ENCODE data around the gene UHRF2.
A peak's percentile ranks its signal among the peaks of the same experiment; 100 is the strongest.

DNA sequence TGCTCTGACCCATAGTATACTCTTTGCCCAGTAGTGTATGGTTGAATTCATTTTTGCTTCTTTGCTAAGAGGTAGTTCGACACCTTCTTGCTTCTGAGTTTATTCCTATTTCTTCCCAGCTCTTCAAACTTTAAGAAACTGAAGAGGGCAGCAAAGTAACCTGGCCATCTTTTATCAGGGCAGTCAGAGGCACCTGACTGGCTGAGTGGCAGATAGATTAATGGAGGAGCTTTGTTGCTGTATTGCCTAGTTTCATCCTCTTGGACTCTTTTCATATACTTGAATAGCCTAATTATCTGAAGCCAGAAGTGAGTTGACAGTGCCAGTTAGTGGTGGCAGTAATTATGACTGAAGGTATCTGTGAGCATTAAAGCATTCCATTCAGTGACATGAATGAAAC lies 82.5 kb downstream of the UHRF2 start:
- TF ChIP-seq, protein P1, sequence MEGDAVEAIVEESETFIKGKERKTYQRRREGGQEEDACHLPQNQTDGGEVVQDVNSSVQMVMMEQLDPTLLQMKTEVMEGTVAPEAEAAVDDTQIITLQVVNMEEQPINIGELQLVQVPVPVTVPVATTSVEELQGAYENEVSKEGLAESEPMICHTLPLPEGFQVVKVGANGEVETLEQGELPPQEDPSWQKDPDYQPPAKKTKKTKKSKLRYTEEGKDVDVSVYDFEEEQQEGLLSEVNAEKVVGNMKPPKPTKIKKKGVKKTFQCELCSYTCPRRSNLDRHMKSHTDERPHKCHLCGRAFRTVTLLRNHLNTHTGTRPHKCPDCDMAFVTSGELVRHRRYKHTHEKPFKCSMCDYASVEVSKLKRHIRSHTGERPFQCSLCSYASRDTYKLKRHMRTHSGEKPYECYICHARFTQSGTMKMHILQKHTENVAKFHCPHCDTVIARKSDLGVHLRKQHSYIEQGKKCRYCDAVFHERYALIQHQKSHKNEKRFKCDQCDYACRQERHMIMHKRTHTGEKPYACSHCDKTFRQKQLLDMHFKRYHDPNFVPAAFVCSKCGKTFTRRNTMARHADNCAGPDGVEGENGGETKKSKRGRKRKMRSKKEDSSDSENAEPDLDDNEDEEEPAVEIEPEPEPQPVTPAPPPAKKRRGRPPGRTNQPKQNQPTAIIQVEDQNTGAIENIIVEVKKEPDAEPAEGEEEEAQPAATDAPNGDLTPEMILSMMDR (IDR thresholded peaks at IDR 0.05): peak in 1 of 6 experiments; percentile 12
- TF ChIP-seq POLR2A (IDR thresholded peaks at IDR 0.05): no peak

All from Peyer's patch (tissue), 4 donors.